Lung (tissue), 12 donors: ENCODE measurements around the gene PNKD. TPM values are rescaled to one million over a fixed set of nuclear protein-coding genes. Genes with fewer than 3 reads are reported as not detected.

Experiments used
- ATAC-seq: fragments of 200-7000 bp; cut with Tn5 transposase; one replicate; pipeline ENCODE4 v1.9.1; 2020; ENCODE audit warnings: moderate number of reproducible peaks; ENCODE audit not compliant: insufficient read depth, low FRiP score
- DNase-seq, 3 donors: peaks; one replicate each; pipeline ENCODE4 v3.0.0-alpha.2; 2013 to 2017
- H3K27ac ChIP-seq, 2 donors: one replicate each; pipeline ENCODE4 v1.5.1; 2013; ENCODE audit warnings: mild to moderate bottlenecking in 2 of 2, moderate library complexity in 2 of 2, control low read depth in 1 of 2, inconsistent platforms in 1 of 2, low read depth in 1 of 2, low read length in 1 of 2
- H3K27me3 ChIP-seq, 3 donors: one replicate each; pipeline ENCODE4 v1.5.1; 2013; ENCODE audit warnings: low read length in 2 of 3; ENCODE audit not compliant: control insufficient read depth in 3 of 3, insufficient read depth in 3 of 3
- H3K36me3 ChIP-seq, 4 donors: one replicate each; pipeline ENCODE4 v1.5.1; 2013; ENCODE audit warnings: low read length in 4 of 4, mild to moderate bottlenecking in 1 of 4, moderate library complexity in 1 of 4; ENCODE audit not compliant: control insufficient read depth in 4 of 4, insufficient read depth in 4 of 4
- H3K4me1 ChIP-seq, 5 donors: one replicate each; pipeline ENCODE4 v1.5.1; 2013; ENCODE audit warnings: low read length in 5 of 5, mild to moderate bottlenecking in 2 of 5, moderate library complexity in 1 of 5; ENCODE audit not compliant: control insufficient read depth in 5 of 5, insufficient read depth in 5 of 5
- H3K4me3 ChIP-seq: one replicate; pipeline ENCODE4 v1.5.1; 2013; ENCODE audit warnings: mild to moderate bottlenecking, control low read depth, moderate library complexity
- H3K9ac ChIP-seq, 2 donors: one replicate each; pipeline ENCODE4 v1.5.1; 2013; ENCODE audit warnings: low read length in 2 of 2, control low read depth in 1 of 2; ENCODE audit not compliant: insufficient read depth in 1 of 2
- H3K9me3 ChIP-seq, 4 donors: one replicate each; pipeline ENCODE4 v1.5.1; 2013; ENCODE audit warnings: low read length in 3 of 4, mild to moderate bottlenecking in 1 of 4, moderate library complexity in 1 of 4; ENCODE audit not compliant: control insufficient read depth in 4 of 4, insufficient read depth in 3 of 4
- CTCF ChIP-seq: IDR thresholded peaks from 2 replicates; pipeline ENCODE4 v1.5.1; 2012; ENCODE audit warnings: mild to moderate bottlenecking; ENCODE audit errors: control extremely low read depth, extremely low read depth
- WGBS, 2 donors: extraction: QIAGEN DNeasy Blood & Tissue Kit; methylation state at CpG; one replicate each; pipeline ENCODE4 v1.1.7; 2013; 5-methylcytosine and 5-hydroxymethylcytosine counted together
- polyA plus RNA-seq, 2 donors: library from polyadenylated mRNA; stranded (reverse); fragments of 200-250 nt; gene quantifications; one replicate each; pipeline ENCODE4 v1.2.1, GENCODE V29; 2013
- total RNA-seq, 2 donors: library from RNA; depleted of rRNA in 1 of 2; stranded (reverse); fragments of >200 nt in 1 of 2; gene quantifications; one replicate each; pipeline ENCODE4 v1.2.1, GENCODE V29; 2014 to 2021
- donor health status: control.
- donor health status: control.
- donor health status: Bipolar disorder and iron deficiency.
- donor health status: healthy.
- donor health status: DM: yes; HTN: yes; CAD: no.

PNKD gene
- total and polyA plus RNA-seq, 4 donors = 83.8 to 137 (median 114) TPM

GRCh38 chr2:218290316-218291261 lies 20.3 kb downstream of the PNKD start:
- ATAC-seq = no peak
- WGBS, 2 donors = 25% methylated on average over 12 of the region's 12 CpGs
- Histone ChIP-seq H3K4me1 (peaks cover 16 to 70% (median 29%) of the 10 kb centered on the region in 5 donors), H3K9ac (peak overlapping the region in 1 of 2 donors; percentile 75), H3K27ac (peak overlapping the region; percentile 95 to 97), H3K4me3 (peak overlapping the region; percentile 76), H3K9me3 (no peaks in the 10 kb centered on the region), H3K36me3 (peaks cover 0 to 2% (median under 1%) of the 10 kb centered on the region in 4 donors), H3K27me3 (no peaks in the 10 kb centered on the region)
- no peak for DNase-seq
- TF ChIP-seq CTCF = no peak

GRCh38 chr2:218291318-218292047 lies 21.2 kb downstream of the PNKD start:
- Histone ChIP-seq H3K36me3 (peaks cover 0 to 2% (median 0%) of the 10 kb centered on the region in 4 donors), H3K4me1 (peaks cover 16 to 64% (median 27%) of the 10 kb centered on the region in 5 donors), H3K27ac (peak overlapping the region; percentile 95 to 97), H3K27me3 (no peaks in the 10 kb centered on the region), H3K4me3 (peak overlapping the region; percentile 76), H3K9ac (peak overlapping the region; percentile 74 to 75), H3K9me3 (no peaks in the 10 kb centered on the region)
- ATAC-seq (no peak), DNase-seq (no peak)
- WGBS, 2 donors = 20 to 21% methylated on average over 12 of the region's 12 CpGs
- TF ChIP-seq CTCF = no peak

GRCh38 chr2:218292048-218293014 lies 22.0 kb downstream of the PNKD start, which contains the start of gene TMBIM1:
TSS of gene TMBIM1 (minus strand) at chr2:218292503. CDS start at chr2:218282141, 10,362 bp downstream.
- WGBS, 2 donors = 4 to 6% methylated on average over 58 to 63 of the region's 63 CpGs
- TF ChIP-seq CTCF = peak; percentile 53
- Histone ChIP-seq H3K9ac (peak within 1 kb of the TSS; percentile 74 to 75), H3K4me3 (peak within 1 kb of the TSS; percentile 76), H3K27ac (peak within 1 kb of the TSS; percentile 95 to 97), H3K4me1 (peaks cover 16 to 56% (median 27%) of the 10 kb centered on the region in 5 donors), H3K36me3 (peaks cover 0 to 2% (median 0%) of the 10 kb centered on the region in 4 donors), H3K27me3 (no peaks in the 10 kb centered on the region), H3K9me3 (no peaks in the 10 kb centered on the region)
- peak; percentile 92 for ATAC-seq
- peak; percentile 81 to 85 (median 85) for DNase-seq
